ENCODE measurements around the gene MRPS14. TPM values are rescaled to one million over a fixed set of nuclear protein-coding genes. Genes with fewer than 3 reads are reported as not detected.
A peak's percentile ranks its signal among the peaks of the same experiment; 100 is the strongest.

MRPS14 gene
- total RNA-seq, 1 donor from 2014 or later, result 20.3 TPM

DNA sequence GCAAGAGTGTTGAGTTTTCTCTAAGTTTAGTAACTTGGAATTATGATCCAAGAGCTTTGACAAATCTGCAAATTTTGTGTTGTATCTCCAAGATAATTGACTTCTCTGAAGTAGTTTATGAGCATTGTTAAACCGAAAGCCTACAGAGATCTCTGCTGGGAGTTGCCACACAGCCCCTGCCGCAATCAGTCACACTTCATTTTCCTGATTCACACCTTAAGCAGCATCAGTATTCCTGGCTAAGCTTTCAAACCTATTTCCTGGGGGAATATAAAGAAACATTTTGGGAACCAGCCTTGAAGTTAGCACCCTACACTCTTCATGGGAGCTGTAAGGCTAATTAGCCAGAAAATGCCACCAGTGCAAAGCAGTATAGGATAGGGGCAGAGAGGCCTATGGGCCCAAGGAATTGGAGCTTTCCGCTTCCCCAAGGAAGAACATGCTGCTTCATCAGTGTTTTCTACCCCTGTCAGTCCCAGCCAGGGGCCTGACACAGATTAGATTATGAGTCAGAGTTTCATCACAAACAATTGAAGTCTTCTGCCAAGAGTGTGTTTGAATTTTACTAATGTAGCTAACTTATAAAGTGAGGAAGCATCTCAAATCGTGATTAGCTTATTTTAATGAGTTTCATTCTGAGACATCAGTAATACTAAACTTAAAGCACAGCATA lies 46.7 kb downstream of the MRPS14 start:
- peak; percentile 53 for DNase-seq (ENCODE audit: low read depth)
- H3K4me3 ChIP-seq (ENCODE audit: insufficient read depth, low read depth, low read length), result no peak overlapping the region
- Mint-ChIP-seq H3K4me1 (ENCODE audit: low read depth, unreplicated experiment) (peaks cover 26% of the 10 kb centered on the region), H3K27ac (ENCODE audit: unreplicated experiment) (peak overlapping the region; percentile 48), H3K36me3 (ENCODE audit: low read depth, unreplicated experiment) (peaks cover 7% of the 10 kb centered on the region), H3K9me3 (ENCODE audit: unreplicated experiment) (no peaks in the 10 kb centered on the region), H3K27me3 (ENCODE audit: low read depth, unreplicated experiment) (no peaks in the 10 kb centered on the region), H3K4me3 (ENCODE audit: unreplicated experiment) (no peak overlapping the region)
- no peaks in the 10 kb centered on the region for H3K9me3 ChIP-seq (ENCODE audit: insufficient read depth, low read depth, low read length)
- no peaks in the 10 kb centered on the region for H3K36me3 ChIP-seq (ENCODE audit: insufficient read depth, low read length)
- H3K9ac ChIP-seq (ENCODE audit: low read length), result no peak overlapping the region
- H3K4me1 ChIP-seq (ENCODE audit: insufficient read depth, low read length), result peaks cover 7% of the 10 kb centered on the region
- TF ChIP-seq CTCF (IDR thresholded peaks at IDR 0.05; ENCODE audit: insufficient read depth, low read depth, low read length) (no peak), EZH2 (IDR thresholded peaks at IDR 0.05; ENCODE audit: insufficient read depth, low read length) (no peak)
- H4K20me1 ChIP-seq (ENCODE audit: insufficient read depth, low read length), result no peaks in the 10 kb centered on the region
- H3K4me2 ChIP-seq (ENCODE audit: low read length), result no peak overlapping the region
- H3K27ac ChIP-seq (ENCODE audit: low read depth, low read length), result no peak overlapping the region
- H3K27me3 ChIP-seq (ENCODE audit: insufficient read depth, low read length), result peaks cover 18% of the 10 kb centered on the region
- no peaks in the 10 kb centered on the region for H3K79me2 ChIP-seq (ENCODE audit: insufficient read depth, low read length)
- no peak overlapping the region for H2AFZ ChIP-seq (ENCODE audit: low read depth, low read length)
- FAIRE-seq, result no peak

GRCh38 chr1:174975764-174976163 lies 47.5 kb downstream of the MRPS14 start:
- Histone ChIP-seq H3K9me3 (ENCODE audit: insufficient read depth, low read depth, low read length) (no peaks in the 10 kb centered on the region), H3K27ac (ENCODE audit: low read depth, low read length) (no peak overlapping the region), H3K9ac (ENCODE audit: low read length) (no peak overlapping the region), H3K79me2 (ENCODE audit: insufficient read depth, low read length) (no peaks in the 10 kb centered on the region), H3K27me3 (ENCODE audit: insufficient read depth, low read length) (peaks cover 19% of the 10 kb centered on the region), H3K4me2 (ENCODE audit: low read length) (no peak overlapping the region), H3K4me1 (ENCODE audit: insufficient read depth, low read length) (peaks cover 7% of the 10 kb centered on the region), H3K4me3 (ENCODE audit: insufficient read depth, low read depth, low read length) (no peak overlapping the region), H3K36me3 (ENCODE audit: insufficient read depth, low read length) (no peaks in the 10 kb centered on the region), H2AFZ (ENCODE audit: low read depth, low read length) (no peak overlapping the region), H4K20me1 (ENCODE audit: insufficient read depth, low read length) (no peaks in the 10 kb centered on the region)
- H3K9me3 Mint-ChIP-seq (ENCODE audit: unreplicated experiment), result no peaks in the 10 kb centered on the region
- peaks cover 7% of the 10 kb centered on the region for H3K36me3 Mint-ChIP-seq (ENCODE audit: low read depth, unreplicated experiment)
- H3K4me1 Mint-ChIP-seq (ENCODE audit: low read depth, unreplicated experiment), result peaks cover 27% of the 10 kb centered on the region
- TF ChIP-seq CTCF (IDR thresholded peaks at IDR 0.05; ENCODE audit: insufficient read depth, low read depth, low read length) (no peak), EZH2 (IDR thresholded peaks at IDR 0.05; ENCODE audit: insufficient read depth, low read length) (no peak)
- no peak for DNase-seq (ENCODE audit: low read depth)
- no peak overlapping the region for H3K4me3 Mint-ChIP-seq (ENCODE audit: unreplicated experiment)
- H3K27me3 Mint-ChIP-seq (ENCODE audit: low read depth, unreplicated experiment), result no peaks in the 10 kb centered on the region
- no peak for FAIRE-seq
- no peak overlapping the region for H3K27ac Mint-ChIP-seq (ENCODE audit: unreplicated experiment)

GRCh38 chr1:174974711-174975119 lies 48.5 kb downstream of the MRPS14 start:
- H3K27me3 ChIP-seq (ENCODE audit: insufficient read depth, low read length), result peaks cover 19% of the 10 kb centered on the region
- no peaks in the 10 kb centered on the region for H4K20me1 ChIP-seq (ENCODE audit: insufficient read depth, low read length)
- Mint-ChIP-seq H3K36me3 (ENCODE audit: low read depth, unreplicated experiment) (peaks cover 7% of the 10 kb centered on the region), H3K27me3 (ENCODE audit: low read depth, unreplicated experiment) (no peaks in the 10 kb centered on the region), H3K4me1 (ENCODE audit: low read depth, unreplicated experiment) (peaks cover 37% of the 10 kb centered on the region), H3K27ac (ENCODE audit: unreplicated experiment) (no peak overlapping the region), H3K9me3 (ENCODE audit: unreplicated experiment) (no peaks in the 10 kb centered on the region), H3K4me3 (ENCODE audit: unreplicated experiment) (no peak overlapping the region)
- no peak overlapping the region for H2AFZ ChIP-seq (ENCODE audit: low read depth, low read length)
- FAIRE-seq (no peak), DNase-seq (ENCODE audit: low read depth) (no peak)
- no peaks in the 10 kb centered on the region for H3K9me3 ChIP-seq (ENCODE audit: insufficient read depth, low read depth, low read length)
- H3K36me3 ChIP-seq (ENCODE audit: insufficient read depth, low read length), result no peaks in the 10 kb centered on the region
- H3K4me3 ChIP-seq (ENCODE audit: insufficient read depth, low read depth, low read length), result no peak overlapping the region
- H3K4me1 ChIP-seq (ENCODE audit: insufficient read depth, low read length), result peaks cover 13% of the 10 kb centered on the region
- H3K9ac ChIP-seq (ENCODE audit: low read length), result no peak overlapping the region
- TF ChIP-seq EZH2 (IDR thresholded peaks at IDR 0.05; ENCODE audit: insufficient read depth, low read length) (no peak), CTCF (IDR thresholded peaks at IDR 0.05; ENCODE audit: insufficient read depth, low read depth, low read length) (no peak)
- no peaks in the 10 kb centered on the region for H3K79me2 ChIP-seq (ENCODE audit: insufficient read depth, low read length)
- no peak overlapping the region for H3K27ac ChIP-seq (ENCODE audit: low read depth, low read length)
- H3K4me2 ChIP-seq (ENCODE audit: low read length), result no peak overlapping the region
